ENCODE results near the gene ADGRD1.

Gene ADGRD1

DNA sequence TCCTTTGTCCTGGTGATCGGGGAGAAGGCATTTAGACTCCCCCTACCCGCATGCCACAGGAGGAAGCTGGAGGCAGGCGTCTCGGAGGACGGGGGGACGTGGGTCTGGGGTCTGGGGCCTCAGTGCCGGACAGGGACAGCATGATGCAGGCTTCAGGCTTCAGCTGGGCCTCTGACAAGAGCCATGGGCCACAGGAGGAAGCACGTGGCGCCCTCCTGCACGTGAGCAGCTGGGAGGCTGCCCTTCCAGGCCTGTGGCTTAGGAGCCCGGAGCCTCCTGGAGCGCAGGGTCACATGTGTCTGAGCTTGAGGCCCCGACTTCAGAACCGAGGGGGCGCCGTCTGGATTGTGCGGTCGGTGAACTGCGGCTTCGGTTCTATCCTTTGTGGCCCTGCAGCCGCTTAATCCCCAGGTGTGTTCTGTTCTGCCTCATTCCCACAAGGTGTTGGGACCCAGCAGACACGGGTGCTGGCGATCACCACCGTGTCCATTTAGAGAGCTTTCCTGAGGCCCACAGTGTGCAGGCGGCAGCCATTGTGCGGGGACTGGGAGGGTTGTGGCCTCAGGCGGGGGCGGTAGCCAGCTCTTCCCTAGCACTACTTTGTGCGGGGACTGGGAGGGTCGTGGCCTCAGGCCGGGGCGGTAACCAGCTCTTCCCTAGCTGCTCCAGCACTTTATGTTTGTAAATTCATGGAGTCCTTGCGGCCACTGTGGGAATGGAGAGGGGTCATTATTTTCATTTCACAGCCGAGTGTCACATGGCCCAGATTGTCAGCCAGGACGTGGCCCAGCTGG, 150.2 kb downstream of the ADGRD1 start:
- Histone ChIP-seq H3K4me1 (ENCODE audit: control insufficient read depth, insufficient read depth, low read length) (peaks cover 17% of the 10 kb centered on the region), H3K9me3 (ENCODE audit: control insufficient read depth, low read length) (no peaks in the 10 kb centered on the region), H3K36me3 (ENCODE audit: control insufficient read depth, insufficient read depth, low read length) (no peaks in the 10 kb centered on the region), H3K27me3 (ENCODE audit: control insufficient read depth, insufficient read depth, low read length, poor library complexity, severe bottlenecking) (no peaks in the 10 kb centered on the region), H3K27ac (ENCODE audit: insufficient read depth, low read depth, low read length, poor library complexity, severe bottlenecking) (no peak overlapping the region), H3K4me3 (ENCODE audit: insufficient read depth, low read depth, low read length) (no peak overlapping the region)
- WGBS, 2 experiments: 89 to 91% methylated on average over 35 of the region's 35 CpGs

DNA sequence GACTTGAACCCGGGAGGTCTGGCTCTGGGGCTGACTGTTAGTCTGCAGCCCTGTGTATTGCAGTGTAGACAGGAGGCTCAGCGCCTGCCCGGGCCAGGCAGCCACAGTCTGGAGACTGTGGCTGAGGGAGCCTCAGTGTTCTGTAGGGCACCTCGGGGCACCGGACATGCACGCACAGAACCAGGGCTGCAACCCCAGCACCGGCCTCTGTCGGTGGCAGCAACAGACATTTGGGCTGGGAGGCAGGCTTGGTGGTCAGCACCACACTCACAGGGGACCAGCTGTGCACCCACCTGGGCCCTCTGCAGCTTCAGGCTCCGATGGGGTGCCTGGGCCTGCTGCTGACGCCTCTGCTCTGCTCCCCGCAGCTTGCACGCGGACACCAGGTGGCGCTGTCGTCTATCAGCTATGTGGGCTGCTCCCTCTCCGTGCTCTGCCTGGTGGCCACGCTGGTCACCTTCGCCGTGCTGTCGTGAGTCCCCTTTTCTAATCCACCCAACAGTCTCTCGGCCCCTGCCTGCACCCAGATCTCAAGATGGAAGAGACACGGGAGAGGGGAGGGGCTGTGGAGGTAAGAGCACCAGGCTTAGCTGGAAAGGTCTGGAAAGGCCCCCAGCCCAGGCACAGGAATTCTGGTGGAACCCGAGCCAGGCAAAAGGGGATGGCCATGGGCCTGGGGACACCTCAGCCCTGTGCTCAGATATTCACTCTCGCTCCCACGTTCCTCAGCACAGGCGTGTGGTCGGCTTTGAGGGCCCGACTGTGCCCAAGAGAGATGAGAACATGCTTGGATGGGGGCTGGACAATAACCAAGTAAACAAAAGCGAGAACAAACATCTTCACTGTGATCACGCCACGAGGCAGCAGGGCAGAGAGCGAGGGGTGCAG, 151.0 kb downstream of the ADGRD1 start:
- H3K4me1 ChIP-seq (ENCODE audit: control insufficient read depth, insufficient read depth, low read length): peaks cover 17% of the 10 kb centered on the region
- 54% methylated on average over 32 of the region's 32 CpGs for WGBS, 2 experiments
- H3K9me3 ChIP-seq (ENCODE audit: control insufficient read depth, low read length): no peaks in the 10 kb centered on the region
- H3K27ac ChIP-seq (ENCODE audit: insufficient read depth, low read depth, low read length, poor library complexity, severe bottlenecking): no peak overlapping the region
- H3K27me3 ChIP-seq (ENCODE audit: control insufficient read depth, insufficient read depth, low read length, poor library complexity, severe bottlenecking): no peaks in the 10 kb centered on the region
- no peaks in the 10 kb centered on the region for H3K36me3 ChIP-seq (ENCODE audit: control insufficient read depth, insufficient read depth, low read length)
- no peak overlapping the region for H3K4me3 ChIP-seq (ENCODE audit: insufficient read depth, low read depth, low read length)

DNA sequence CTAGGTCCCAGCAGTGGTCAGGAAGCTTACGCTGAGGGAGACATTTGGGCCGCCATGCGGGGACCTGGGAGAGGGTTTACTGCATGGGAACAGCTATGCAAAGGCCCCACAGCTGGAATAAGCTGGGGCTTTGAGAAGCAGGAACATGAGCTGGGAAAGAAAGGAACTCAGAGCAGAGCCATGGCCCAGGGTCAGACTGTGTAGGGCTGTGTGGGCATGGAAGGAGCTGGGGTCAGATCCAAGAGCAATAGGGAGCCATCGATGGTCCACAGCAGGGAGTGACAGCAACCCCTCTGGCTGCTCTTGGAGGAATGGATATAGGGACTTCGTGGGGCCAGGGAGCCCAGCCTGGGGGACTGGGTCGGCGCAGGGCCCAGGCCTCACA, 151.6 kb downstream of the ADGRD1 start:
- no peaks in the 10 kb centered on the region for H3K27me3 ChIP-seq (ENCODE audit: control insufficient read depth, insufficient read depth, low read length, poor library complexity, severe bottlenecking)
- H3K36me3 ChIP-seq (ENCODE audit: control insufficient read depth, insufficient read depth, low read length): no peaks in the 10 kb centered on the region
- 94 to 95% methylated on average over 7 of the region's 7 CpGs for WGBS, 2 experiments
- peaks cover 17% of the 10 kb centered on the region for H3K4me1 ChIP-seq (ENCODE audit: control insufficient read depth, insufficient read depth, low read length)
- H3K27ac ChIP-seq (ENCODE audit: insufficient read depth, low read depth, low read length, poor library complexity, severe bottlenecking): no peak overlapping the region
- H3K4me3 ChIP-seq (ENCODE audit: insufficient read depth, low read depth, low read length): no peak overlapping the region
- no peaks in the 10 kb centered on the region for H3K9me3 ChIP-seq (ENCODE audit: control insufficient read depth, low read length)

DNA sequence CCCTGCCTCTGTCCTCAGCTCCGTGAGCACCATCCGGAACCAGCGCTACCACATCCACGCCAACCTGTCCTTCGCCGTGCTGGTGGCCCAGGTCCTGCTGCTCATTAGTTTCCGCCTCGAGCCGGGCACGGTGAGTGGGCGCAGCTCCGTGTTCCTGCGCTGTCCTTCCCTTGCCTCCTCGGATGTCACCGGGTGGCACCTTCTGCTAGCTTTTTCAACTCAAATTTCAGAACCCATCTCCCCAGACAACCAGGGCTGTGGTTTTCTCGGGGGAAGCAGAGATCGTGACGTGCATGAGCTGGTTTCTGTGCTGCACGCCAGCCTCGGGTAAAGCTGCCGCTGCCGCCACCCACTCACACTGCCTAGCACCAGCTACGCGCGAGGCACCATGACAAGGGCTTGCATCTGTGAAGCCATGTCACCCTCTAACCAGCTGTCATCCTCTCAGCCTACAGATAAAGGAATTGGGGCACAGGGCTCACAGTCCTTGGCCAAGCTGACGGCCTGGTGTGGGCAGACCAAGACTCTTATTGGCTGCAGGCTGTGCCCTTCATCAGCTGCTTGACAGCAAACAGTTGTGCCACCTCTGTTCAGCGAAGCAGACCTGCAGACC, 152.1 kb downstream of the ADGRD1 start:
- no peaks in the 10 kb centered on the region for H3K27me3 ChIP-seq (ENCODE audit: control insufficient read depth, insufficient read depth, low read length, poor library complexity, severe bottlenecking)
- no peak overlapping the region for H3K4me3 ChIP-seq (ENCODE audit: insufficient read depth, low read depth, low read length)
- H3K9me3 ChIP-seq (ENCODE audit: control insufficient read depth, low read length): no peaks in the 10 kb centered on the region
- WGBS, 2 experiments: 95% methylated on average over 27 of the region's 27 CpGs
- peaks cover 17% of the 10 kb centered on the region for H3K4me1 ChIP-seq (ENCODE audit: control insufficient read depth, insufficient read depth, low read length)
- H3K36me3 ChIP-seq (ENCODE audit: control insufficient read depth, insufficient read depth, low read length): no peaks in the 10 kb centered on the region
- no peak overlapping the region for H3K27ac ChIP-seq (ENCODE audit: insufficient read depth, low read depth, low read length, poor library complexity, severe bottlenecking)

DNA sequence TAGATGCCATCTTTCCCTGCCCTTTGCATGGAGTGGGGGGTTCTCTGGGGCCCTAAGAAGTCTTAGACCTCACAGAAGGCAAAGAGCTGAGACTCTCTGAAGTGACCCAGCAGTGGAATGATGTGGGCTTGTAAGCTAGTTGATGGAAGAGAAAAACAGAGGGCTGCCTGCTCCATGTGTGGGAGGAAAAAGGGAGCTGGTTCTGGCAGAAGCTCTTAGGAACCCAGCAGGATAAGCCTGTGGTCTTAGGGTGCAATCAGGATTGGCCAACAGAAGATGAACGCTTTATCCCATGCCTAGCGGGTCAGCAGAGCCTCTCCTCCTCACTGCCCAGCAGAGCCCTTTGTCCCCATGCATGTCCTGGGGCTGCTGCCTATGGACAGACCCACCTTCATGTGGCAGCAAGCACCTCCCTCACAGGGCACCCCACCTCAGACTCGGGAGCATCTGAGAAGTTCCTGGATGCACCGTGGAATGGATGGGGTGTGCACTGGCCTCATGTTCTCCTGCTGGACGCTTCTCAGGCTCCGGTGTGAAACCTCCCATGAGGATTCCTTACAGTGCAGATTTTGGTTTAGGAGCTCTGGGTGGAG, 152.7 kb downstream of the ADGRD1 start:
- H3K4me1 ChIP-seq (ENCODE audit: control insufficient read depth, insufficient read depth, low read length): peaks cover 17% of the 10 kb centered on the region
- no peaks in the 10 kb centered on the region for H3K9me3 ChIP-seq (ENCODE audit: control insufficient read depth, low read length)
- 93 to 96% methylated on average over 6 of the region's 6 CpGs for WGBS, 2 experiments
- H3K36me3 ChIP-seq (ENCODE audit: control insufficient read depth, insufficient read depth, low read length): no peaks in the 10 kb centered on the region
- H3K27ac ChIP-seq (ENCODE audit: insufficient read depth, low read depth, low read length, poor library complexity, severe bottlenecking): no peak overlapping the region
- no peaks in the 10 kb centered on the region for H3K27me3 ChIP-seq (ENCODE audit: control insufficient read depth, insufficient read depth, low read length, poor library complexity, severe bottlenecking)
- no peak overlapping the region for H3K4me3 ChIP-seq (ENCODE audit: insufficient read depth, low read depth, low read length)

DNA sequence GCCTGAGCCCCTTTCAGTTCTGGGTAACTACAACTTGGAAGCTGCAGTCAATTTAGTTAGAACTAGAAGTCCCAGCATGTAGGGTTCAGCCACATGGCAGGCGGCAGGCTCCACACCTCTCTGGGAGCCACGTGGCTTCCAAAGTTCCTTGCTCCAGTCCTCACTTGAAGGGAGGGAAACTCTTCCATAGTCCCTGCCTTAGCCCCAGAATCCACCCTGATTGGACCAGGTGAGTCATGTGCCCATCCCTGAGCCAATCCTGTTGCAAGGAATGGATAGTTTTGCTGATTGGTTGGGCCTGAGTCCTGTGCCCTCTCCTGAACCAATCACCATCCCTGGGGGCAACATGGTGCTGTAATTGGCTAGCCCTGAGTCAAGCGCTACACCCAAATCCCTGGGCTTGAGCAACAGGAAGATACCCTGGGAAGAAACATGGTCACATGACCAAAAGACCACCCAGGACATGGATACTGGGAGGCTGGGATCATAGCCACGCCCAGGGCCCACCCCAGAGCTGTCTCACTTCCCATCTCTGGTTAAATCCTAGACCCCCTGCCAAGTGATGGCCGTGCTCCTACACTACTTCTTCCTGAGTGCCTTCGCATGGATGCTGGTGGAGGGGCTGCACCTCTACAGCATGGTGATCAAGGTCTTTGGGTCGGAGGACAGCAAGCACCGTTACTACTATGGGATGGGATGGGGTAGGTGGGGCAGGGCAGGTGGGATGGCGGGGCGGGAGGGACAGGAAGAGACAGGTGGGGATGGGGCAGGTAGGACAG, 154.7 kb downstream of the ADGRD1 start:
- no peak overlapping the region for H3K4me3 ChIP-seq (ENCODE audit: insufficient read depth, low read depth, low read length)
- H3K9me3 ChIP-seq (ENCODE audit: control insufficient read depth, low read length): no peaks in the 10 kb centered on the region
- H3K36me3 ChIP-seq (ENCODE audit: control insufficient read depth, insufficient read depth, low read length): no peaks in the 10 kb centered on the region
- H3K27ac ChIP-seq (ENCODE audit: insufficient read depth, low read depth, low read length, poor library complexity, severe bottlenecking): no peak overlapping the region
- WGBS, 2 experiments: 91% methylated on average over 10 of the region's 10 CpGs
- peaks cover 18% of the 10 kb centered on the region for H3K4me1 ChIP-seq (ENCODE audit: control insufficient read depth, insufficient read depth, low read length)
- no peaks in the 10 kb centered on the region for H3K27me3 ChIP-seq (ENCODE audit: control insufficient read depth, insufficient read depth, low read length, poor library complexity, severe bottlenecking)

DNA sequence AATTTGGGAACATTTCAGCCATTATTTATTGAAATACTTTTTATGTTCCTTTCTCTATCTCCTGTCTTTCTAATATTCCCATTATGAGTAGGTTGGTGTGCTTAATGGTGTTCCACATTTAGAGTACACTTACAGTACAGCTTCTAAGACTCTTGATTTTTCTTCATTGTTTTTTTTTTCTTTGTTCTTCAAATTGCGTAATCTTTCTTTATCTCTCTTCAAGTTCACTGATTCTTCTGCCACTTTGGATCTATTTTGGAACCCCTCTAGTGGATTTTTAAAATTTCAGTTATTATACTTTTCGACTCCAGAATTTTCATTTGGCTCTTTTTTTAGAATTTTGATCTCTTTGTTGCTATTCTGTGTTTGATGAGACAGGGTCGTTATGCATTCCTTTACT, 157.7 kb downstream of the ADGRD1 start:
- Histone ChIP-seq H3K27me3 (ENCODE audit: control insufficient read depth, insufficient read depth, low read length, poor library complexity, severe bottlenecking) (no peaks in the 10 kb centered on the region), H3K27ac (ENCODE audit: insufficient read depth, low read depth, low read length, poor library complexity, severe bottlenecking) (no peak overlapping the region), H3K4me3 (ENCODE audit: insufficient read depth, low read depth, low read length) (no peak overlapping the region), H3K9me3 (ENCODE audit: control insufficient read depth, low read length) (no peaks in the 10 kb centered on the region), H3K4me1 (ENCODE audit: control insufficient read depth, insufficient read depth, low read length) (peaks cover 11% of the 10 kb centered on the region), H3K36me3 (ENCODE audit: control insufficient read depth, insufficient read depth, low read length) (no peaks in the 10 kb centered on the region)
- WGBS, 2 experiments: 96 to 97% methylated on average over 3 of the region's 3 CpGs

DNA sequence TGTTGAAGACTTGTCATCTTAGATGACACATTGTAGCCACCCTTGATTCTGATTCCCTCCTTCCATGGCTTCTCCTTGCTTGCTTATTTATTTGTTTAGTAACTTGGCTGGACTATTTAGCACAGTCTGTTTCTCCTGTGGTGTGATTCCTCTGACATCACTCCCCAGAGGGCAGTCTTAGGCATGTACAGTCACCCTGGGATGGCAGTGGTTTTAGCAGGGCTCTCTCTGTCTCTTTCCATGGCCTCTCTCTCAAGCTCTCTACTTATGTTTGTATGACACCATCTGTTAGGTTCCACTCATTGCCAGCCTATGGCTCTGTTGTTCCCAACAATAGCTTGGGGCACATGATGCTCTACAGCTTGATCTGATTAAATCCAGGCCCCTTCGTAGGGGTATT, 158.3 kb downstream of the ADGRD1 start:
- Histone ChIP-seq H3K4me3 (ENCODE audit: insufficient read depth, low read depth, low read length) (no peak overlapping the region), H3K4me1 (ENCODE audit: control insufficient read depth, insufficient read depth, low read length) (peaks cover 13% of the 10 kb centered on the region), H3K27ac (ENCODE audit: insufficient read depth, low read depth, low read length, poor library complexity, severe bottlenecking) (no peak overlapping the region), H3K27me3 (ENCODE audit: control insufficient read depth, insufficient read depth, low read length, poor library complexity, severe bottlenecking) (no peaks in the 10 kb centered on the region), H3K9me3 (ENCODE audit: control insufficient read depth, low read length) (no peaks in the 10 kb centered on the region), H3K36me3 (ENCODE audit: control insufficient read depth, insufficient read depth, low read length) (no peaks in the 10 kb centered on the region)
- WGBS, 2 experiments: 89 to 95% methylated on average over 1 of the region's 1 CpG

DNA sequence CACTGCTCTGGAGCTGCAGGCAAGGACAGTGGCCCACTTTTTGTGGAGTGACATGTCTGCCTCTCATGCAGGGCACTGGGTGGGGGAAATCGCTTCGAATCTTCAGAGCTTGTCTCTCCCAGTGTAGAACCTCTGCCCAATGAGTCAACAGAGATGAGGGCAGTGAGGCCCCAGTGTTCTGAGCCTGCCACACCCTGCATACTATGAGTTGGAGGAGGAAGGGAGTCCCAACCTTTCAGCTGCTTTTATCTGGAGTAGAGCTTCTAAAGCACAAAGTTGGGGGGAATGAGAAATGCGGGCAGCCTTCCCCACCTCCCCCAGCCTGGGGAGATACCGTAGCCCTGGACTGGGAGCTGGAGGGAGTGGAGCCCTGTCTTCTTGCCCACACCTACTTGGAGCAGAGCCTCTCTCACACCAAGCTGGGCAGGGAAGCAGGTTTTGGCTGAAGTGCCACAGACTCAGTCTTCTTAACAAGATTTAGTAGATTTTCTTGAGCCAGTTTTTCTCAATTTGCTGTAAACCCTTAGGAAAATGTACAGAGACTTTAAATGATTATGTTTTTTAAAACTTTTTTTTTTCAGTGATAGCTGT, 159.1 kb downstream of the ADGRD1 start:
- 84 to 89% methylated on average over 4 of the region's 4 CpGs for WGBS, 2 experiments
- Histone ChIP-seq H3K36me3 (ENCODE audit: control insufficient read depth, insufficient read depth, low read length) (no peaks in the 10 kb centered on the region), H3K27ac (ENCODE audit: insufficient read depth, low read depth, low read length, poor library complexity, severe bottlenecking) (no peak overlapping the region), H3K4me1 (ENCODE audit: control insufficient read depth, insufficient read depth, low read length) (peaks cover 13% of the 10 kb centered on the region), H3K4me3 (ENCODE audit: insufficient read depth, low read depth, low read length) (no peak overlapping the region), H3K27me3 (ENCODE audit: control insufficient read depth, insufficient read depth, low read length, poor library complexity, severe bottlenecking) (no peaks in the 10 kb centered on the region), H3K9me3 (ENCODE audit: control insufficient read depth, low read length) (no peaks in the 10 kb centered on the region)

Data from ectodermal cell (in vitro differentiated cells).